GM19372 (cell line): ENCODE data around the gene NBR1.
"Not testable (repeated sequence)": the region's sequence is repeated elsewhere in the genome, so short reads cannot be mapped to it uniquely, and the experiment has no call there.

Experiments
- ATAC-seq: cut with Tn5 transposase; IDR thresholded peaks from one replicate; pipeline ENCODE4 v1.9.1; 2021; ENCODE audit warnings: mild to moderate bottlenecking, low read depth, moderate library complexity; ENCODE audit not compliant: unreplicated experiment

NBR1 gene

DNA sequence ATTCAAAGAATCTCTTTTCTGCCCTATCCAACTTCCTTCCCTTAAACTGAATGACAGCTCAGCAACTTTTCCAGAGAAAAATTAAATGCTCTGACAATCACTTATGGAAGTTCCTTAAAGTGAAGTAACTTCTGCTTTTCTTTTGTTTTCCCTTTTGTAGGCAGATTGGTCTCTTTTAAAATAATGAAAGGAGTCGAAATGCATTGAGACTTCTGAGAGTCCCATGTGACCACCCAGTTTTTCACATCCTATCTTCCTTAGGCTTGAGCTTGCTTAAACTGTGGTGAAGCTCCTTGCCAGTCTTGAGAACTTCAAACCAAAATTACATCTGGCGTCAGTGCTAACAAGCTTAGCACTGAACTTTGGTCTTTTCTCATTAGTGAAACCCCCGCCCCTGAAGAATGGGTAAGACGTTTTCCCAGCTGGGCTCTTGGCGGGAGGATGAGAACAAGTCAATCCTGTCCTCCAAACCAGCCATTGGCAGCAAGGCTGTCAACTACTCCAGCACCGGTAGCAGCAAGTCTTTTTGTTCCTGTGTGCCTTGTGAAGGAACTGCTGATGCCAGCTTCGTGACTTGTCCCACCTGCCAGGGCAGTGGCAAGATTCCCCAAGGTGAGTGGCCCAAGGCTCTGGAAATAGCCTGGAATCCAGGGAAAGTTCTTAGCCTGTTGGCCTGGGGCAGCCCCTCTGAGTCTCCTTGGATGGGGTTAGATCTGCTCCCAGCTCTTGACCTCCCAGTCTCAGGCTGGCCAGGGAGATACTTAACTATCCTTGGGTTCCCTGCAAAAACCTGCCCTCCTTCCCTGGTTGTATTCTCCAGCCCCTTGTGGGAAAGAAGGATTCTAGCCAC is 41.9 kb downstream of the NBR1 start:
- ATAC-seq, result no peak

DNA sequence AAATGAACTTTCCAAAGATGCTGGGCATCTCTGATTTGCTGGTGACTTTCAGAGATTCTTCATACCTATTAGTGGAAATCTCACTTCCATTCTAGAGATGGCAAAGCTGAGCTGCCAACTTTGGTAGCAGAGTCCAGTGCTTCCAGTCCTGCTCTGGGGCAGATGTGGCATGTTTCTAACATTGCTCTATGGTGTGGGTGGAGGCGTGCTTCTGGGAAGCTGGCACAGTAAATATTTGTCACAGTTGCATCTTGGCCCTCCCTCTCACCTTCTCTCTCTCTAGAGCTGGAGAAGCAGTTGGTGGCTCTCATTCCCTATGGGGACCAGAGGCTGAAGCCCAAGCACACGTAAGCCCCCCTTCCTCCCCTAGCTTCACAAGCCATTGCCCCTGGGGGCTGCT is 42.5 kb downstream of the NBR1 start:
- ATAC-seq, result no peak

DNA sequence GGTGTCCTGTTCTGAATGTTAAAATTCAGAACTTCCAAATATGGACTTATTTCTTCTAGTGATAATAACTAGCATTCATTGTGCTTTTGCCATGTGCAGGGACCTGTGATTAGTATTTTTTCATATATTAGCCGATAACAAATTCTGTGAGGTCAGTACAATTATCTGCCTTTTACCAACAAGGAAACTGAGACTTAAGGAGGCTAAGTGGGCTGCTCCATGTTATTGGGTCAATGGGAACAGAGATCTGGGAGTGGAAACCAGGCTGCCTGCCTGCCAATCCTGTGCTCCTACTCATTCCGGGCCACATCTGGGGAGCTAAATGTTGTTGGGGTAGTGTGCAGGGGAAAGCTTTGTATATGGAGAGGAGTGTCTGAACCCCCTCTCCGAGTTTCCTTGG is 44.3 kb downstream of the NBR1 start:
- no peak for ATAC-seq

DNA sequence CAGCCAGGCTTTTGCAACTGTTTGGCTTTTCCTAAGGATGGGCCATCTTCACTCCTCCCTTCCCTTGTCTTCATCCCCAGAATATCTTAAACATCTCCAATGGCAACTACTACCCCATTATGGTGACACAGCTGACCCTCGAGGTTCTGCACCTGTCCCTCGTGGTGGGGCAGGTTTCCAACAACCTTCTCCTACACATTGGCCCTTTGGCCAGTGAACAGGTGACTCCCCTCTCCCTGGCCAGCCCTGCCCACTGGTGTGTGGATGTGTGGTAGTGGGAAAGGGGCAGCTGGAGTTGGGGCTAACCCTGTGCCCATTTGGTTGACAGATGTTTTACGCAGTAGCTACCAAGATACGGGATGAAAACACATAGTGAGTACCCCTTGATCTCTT is 45.4 kb downstream of the NBR1 start:
- no peak for ATAC-seq

DNA sequence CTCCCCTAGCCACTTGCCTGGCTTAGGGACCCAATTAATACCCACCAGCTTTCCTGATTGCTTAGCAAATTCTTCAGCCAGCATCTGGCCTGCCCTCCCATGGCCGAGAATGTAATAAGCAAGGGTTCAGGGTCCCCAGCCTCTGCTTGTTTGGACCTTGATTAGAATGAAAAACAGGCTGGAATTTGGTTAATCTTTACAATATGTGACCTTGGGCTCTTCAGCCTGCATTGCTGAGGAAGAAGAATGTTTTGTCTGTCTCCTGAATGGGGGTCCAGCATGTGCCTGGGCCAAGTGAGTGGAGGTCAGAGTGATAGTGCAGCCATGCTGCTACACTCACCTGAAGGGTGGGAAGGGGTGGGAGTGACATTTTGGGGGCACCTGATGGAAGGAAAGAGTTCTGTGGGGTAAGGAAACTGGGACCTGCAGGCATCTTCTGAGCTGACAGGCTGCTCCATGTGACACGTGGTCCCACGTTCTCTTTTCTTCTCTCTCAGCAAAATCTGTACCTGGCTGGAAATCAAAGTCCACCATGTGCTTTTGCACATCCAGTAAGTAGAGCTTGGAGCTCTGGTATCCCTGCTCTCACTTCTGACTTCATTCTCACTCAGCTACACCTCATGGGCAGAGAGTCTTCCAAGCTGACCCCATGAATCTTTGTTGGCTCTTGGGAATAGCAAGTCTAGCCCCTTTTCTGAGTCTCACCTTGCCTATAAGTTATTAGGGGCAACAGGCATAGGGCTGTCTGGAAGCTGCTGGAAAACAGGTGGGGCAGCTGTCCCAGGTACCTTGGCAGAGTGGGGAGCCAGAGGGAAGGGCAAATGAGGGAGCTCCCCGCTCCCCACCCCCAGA is 46.0 kb downstream of the NBR1 start:
- no peak for ATAC-seq

DNA sequence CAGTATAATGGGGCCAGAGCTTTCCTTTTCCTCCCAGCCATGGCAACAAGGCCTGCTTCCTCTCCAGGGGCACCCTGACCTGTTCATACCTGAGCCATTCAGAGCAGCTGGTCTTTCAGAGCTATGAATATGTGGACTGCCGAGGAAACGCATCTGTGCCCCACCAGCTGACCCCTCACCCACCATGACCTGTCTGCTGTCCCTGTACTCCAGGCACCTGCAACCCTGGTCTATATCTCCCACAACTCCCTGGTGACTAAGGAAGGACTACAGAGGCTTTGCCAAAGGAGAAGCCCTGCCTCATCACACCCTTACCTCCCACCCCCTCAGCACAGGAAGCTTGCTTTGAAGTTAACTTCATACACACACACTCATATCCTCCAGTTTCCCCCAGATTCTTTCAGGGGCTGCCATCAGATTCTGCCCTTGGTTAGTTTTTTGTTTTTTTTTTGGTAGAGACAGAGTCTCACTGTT is 46.6 kb downstream of the NBR1 start:
- ATAC-seq, result no peak

DNA sequence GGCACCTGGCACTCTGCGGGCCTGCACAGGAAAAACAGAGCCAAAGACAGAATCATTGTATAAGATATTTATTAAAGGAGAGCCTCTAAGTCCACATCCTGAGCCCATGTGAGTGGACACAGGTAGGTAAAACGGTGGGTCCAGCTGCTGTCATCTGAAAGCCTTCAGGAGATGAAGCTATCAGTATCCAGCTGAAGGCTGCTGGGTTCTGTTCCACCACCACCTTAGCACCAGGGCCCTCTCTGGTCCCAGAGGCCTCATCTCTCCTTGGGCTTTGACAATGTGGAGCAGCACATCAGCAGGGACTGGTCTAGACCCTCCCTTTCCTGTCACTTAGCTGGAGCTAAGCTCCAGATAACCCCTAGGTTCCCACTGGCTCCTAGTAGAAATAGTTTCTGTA is 48.0 kb downstream of the NBR1 start:
- ATAC-seq, result no peak

DNA sequence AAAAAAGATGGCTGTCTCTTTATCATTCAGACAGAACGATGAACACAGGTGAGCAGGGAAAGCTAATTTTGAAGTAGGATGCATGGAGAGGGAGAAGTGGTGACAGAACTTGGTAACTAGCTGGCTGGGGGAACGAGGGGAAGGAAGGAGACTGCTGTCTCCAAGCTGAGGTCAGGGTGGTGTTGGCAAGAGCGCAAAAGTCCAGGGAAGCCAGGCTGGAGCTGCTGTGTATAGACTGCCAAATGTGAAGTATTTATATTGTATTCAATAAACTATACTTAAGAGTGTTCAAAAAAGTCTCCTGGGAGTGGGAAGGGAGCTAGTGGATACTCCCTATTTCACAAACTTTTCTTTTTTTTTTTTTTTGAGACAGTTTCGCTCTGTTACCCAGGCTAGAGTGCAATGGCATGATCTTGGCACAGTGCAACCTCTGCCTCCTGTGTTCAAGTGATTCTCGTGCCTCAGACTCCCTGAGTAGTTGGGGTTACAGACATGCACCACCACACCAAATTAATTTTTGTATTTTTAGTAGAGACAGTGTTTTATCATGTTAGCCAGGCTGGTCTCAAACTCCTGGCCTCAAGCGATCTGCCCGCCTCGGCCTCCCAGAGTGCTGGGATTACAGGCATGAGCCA is 48.8 kb downstream of the NBR1 start:
- no peak for ATAC-seq

DNA sequence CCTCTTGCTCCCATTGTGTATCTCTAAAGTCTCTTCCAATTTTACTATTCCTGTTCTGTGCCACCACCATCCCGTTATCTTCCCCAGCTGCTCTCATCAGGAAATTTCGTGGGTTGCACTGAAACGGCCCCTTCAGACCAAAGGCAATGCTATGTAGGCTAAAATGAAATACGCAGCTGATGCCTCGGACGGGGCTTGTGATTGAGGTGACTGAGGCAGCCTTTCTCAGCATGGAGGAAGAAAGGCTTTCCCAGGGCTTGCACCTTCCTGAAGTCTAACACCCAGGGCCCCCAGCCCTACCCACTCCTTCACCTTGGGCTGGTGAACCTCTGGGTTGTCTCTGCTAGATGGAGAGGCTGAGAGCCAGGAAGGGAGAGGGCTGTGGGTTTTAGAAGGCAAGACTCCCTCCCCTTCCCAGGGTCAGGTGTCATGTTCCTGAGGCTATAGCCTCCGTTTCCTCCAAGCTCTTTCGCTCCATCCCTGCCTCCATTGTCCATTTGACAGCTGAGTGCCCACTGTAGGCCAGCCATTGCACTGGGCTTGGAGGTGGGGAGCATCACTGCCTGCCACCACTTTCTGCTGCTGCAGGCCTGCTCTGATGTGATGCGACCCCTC is 49.6 kb downstream of the NBR1 start:
- no peak for ATAC-seq

DNA sequence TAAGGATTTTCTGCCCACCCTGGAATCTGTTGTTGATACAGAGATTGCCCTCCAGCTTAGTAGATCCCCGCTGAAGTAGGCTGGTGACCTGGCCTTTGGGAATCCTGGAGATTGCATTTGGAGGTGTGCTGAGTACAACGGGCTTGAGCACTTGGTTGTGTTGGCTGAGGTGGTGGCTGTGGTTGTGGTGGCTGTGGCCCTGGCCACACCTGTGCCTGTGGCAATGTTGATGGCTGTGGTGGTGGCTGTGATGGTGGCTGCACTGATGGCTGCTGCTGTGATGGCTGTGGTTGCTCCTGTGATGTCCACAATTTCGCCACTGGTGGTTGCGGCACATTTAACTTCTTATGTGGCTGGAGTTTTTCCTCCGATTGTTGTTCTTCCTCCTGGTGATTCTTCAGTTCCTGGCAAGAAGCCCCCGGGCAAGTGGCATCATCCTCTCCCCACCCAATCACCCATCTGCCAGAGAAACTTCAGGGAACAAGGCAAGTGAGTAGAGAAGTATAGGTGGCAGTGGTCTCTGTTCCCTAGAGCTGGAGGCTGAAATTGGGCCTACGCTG is 53.2 kb downstream of the NBR1 start:
- no peak for ATAC-seq

DNA sequence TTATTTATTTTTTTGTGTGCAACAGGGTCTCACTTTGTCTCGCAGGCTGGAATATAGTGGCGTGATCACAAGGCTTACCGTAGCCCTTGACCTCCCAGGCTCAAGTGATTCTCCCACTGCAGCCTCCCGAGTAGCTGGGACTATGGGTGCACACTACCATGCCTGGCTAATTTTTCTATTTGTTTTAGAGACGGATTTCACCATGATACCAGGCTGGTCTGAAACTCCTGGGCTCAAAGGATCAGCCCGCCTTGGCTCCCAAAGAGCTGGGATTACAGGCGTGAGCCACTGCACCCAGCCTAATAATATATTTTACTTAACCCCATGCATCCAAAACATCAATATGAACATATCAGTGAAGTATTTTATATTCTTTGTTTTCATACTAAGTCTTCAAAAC is 55.4 kb downstream of the NBR1 start:
- ATAC-seq, result no peak

DNA sequence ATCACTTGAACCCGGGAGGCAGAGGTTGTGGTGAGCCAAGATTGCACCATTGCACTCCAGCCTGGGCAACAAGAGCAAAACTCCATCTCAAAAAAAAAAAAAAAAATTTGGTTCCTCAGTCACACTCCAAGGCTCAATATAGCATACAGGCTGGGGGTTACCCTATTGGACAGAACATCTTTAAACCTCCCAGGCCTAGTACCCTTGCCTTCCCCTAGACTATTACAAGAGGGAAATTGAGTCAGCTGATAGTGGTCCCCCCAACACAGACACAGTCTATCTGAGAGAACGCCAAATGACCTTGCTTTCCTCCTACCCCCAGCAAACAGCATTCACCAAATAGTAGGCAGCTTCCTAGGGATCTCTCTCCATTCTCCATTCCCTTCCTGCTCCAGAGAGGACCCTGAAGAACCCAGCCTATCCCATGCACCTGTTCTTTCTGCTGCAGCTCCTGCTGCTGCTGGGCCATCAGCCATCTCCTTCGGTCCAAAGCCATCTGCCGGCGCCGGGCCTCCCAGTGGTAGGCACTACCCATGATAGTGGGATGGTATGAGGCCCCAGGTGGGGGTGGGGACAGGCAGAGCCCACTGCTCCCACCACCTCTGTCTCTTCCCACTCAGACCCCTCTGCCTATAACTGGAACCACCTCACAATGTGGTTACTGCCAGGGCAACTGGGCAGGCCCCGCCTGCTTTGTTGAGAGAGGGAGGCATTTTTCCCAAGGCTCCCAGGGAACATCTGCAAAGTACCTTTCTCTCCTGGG is 57.2 kb downstream of the NBR1 start, which contains the start of gene CCDC200:
CCDC200 (minus strand) TSS at position 604 of the 763 bp plus-strand sequence; CDS start at position 535, 69 bp downstream.
- ATAC-seq, result not testable (repeated sequence)

DNA sequence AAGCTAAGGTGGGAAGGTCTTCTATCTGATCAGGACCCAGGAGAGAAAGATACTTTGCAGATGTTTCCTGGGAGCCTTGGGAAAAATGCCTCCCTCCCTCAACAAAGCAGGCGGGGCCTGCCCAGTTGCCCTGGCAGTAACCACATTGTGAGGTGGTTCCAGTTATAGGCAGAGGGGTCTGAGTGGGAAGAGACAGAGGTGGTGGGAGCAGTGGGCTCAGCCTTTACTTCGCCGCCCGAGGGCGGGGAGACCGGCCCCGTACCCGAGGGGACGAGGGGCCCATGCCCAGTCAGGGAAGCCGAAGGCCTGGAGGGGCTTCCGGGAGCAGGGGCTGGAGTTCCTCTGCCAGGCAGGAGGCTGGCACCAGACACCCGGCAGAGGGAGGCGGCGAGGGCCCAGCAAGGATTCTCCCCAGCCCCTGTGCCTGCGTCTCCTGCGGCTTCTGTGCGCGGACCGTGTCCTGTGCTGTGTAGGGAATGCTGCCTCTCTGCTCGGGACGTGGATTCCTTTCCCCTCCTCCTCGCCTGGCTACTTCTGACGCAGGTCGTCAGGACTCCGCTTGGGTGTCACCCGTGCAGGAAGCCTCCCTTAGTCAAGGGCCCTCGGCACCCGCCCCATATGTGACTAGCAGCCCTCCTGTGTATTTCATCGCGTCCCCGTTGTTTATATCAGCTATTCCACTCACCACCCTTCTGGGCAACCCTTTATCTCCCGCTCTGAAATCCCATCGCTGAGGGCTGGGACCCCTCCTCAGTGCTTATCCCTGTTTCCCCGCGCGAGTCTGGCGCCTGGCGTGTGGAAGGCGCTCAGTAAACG is 60.4 kb downstream of the NBR1 start:
- not testable (repeated sequence) for ATAC-seq

DNA sequence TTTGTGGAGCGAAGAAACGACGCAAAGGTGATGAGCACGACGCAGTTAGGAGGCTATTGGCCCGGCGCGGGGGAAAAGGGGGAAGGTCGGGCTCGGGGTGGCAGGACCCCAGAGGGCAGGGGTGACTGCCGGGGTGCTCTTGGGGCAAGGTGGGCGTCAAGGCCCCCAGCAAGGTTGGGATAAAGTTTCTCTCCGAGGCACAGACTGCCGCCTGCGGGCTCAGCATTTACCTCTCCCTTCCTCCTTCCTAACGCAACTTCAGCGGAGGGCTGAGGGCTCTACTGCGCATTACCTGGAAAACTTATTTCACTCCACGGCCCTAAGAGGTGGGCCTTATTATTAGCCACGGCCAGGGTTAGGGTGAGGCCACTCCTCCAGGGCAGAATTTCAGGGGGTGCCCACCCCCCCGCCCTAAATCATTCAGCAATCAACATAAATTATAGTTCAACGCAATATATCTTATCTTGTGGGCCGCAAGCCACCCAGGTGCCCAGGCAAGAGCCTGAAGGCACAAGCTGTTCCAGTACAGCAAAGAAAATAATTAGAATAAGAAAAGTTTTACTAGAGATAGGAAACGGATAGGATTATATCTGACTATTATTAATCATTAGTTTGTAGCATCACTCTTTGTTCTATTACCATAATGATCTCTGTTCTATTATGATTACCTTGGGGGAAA is 61.1 kb downstream of the NBR1 start:
- ATAC-seq, result not testable (repeated sequence)

DNA sequence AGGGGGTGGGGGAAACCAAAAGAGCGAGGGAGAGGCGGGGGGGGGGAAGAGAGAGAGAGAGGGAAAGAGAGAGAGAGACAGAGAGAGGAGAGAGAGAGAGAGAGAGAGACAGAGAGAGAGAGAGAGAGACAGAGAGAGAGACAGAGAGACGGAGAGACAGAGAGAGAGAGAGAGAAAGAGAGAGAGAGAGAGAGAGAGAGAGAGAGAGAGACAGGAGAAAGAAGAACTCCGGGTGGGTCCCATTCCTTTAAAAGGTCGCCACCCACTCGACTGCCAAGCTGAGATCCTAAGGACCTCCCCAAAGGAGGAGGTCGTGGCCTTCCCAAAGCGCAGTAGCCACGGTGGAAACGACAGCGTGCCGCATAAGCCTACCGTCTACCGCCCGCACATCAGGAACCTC is 62.2 kb downstream of the NBR1 start:
- ATAC-seq, result not testable (repeated sequence)

DNA sequence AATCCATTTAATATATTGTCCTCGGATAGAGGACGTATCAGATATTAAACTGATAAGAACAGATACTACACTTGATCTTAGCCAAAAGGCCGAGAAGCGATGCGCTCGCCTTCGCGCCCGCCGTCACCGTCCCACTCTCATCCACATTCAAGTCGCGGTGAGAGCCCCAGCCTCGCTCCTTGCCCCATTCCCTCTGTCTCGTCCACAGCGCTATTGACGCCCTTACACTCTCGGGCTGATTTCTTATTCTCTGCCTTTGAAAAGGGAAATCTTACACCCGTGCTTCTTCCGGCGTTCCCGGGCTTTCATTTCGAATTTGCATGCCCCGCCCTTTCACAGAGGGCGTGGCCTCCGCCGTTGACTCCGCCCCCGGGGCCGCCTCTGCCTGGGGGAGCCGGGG is 62.9 kb downstream of the NBR1 start, which contains the start of gene RNU2-1:
RNU2-1 (minus strand) TSS at position 101 of the 400 bp plus-strand sequence.
- ATAC-seq, result not testable (repeated sequence)

DNA sequence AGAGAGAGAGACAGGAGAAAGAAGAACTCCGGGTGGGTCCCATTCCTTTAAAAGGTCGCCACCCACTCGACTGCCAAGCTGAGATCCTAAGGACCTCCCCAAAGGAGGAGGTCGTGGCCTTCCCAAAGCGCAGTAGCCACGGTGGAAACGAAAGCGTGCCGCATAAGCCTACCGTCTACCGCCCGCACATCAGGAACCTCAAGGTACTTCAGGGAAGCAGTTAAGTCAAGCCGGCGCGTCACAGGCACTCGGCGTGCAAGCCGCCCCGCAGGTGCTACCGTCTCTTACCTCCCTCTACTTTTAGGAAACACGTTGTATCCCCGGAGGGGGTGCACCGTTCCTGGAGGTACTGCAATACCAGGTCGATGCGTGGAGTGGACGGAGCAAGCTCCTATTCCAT is 68.6 kb downstream of the NBR1 start:
- ATAC-seq, result not testable (repeated sequence)
